ENCODE data around the gene TIFAB. TPM values are rescaled to one million over a fixed set of nuclear protein-coding genes. Genes with fewer than 3 reads are reported as not detected.
A peak's percentile ranks its signal among the peaks of the same experiment; 100 is the strongest.

The TIFAB gene
- total RNA-seq, 1 donor from 2014 or later, result not detected

DNA sequence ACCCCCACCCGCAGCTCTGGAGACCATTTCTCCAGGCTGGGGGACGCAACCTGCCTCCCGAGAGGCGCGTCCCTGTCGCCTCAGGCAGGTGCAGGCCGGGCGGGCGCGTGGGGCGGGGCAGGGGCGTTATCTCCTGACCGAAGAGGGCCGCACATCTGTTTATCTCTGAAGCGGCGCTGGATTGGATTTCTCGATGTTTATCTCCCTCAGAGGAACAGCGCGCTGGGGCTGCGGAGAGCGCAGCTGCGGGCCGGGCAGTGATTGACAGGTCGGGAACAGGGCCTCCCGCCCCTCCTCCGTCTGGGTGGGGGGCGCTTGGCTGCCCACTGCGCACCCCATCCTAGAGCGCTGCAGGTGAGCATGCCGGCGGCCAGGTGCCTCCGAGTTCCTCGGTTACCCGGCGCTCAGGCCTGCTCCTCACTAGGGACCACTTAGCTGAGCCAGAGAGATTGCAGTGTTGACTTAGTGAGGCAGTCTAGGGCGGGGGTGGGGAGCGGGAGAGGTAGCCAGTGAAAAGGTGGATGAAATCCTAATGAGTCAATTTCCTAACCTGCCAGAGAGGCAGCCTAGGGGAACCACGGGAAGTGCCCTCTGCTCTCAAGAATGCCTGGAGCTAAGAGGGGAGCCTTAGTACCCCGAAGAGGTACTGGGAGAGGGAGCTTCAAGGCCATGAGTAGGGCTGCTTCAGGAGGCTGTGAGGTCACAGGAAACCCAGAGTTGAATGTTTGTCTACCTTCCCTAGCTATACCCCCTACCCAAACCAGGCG is 39.6 kb upstream of the TIFAB start:
- no peak for DNase-seq (ENCODE audit: low read depth)
- TF ChIP-seq, protein P1, sequence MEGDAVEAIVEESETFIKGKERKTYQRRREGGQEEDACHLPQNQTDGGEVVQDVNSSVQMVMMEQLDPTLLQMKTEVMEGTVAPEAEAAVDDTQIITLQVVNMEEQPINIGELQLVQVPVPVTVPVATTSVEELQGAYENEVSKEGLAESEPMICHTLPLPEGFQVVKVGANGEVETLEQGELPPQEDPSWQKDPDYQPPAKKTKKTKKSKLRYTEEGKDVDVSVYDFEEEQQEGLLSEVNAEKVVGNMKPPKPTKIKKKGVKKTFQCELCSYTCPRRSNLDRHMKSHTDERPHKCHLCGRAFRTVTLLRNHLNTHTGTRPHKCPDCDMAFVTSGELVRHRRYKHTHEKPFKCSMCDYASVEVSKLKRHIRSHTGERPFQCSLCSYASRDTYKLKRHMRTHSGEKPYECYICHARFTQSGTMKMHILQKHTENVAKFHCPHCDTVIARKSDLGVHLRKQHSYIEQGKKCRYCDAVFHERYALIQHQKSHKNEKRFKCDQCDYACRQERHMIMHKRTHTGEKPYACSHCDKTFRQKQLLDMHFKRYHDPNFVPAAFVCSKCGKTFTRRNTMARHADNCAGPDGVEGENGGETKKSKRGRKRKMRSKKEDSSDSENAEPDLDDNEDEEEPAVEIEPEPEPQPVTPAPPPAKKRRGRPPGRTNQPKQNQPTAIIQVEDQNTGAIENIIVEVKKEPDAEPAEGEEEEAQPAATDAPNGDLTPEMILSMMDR (conservative IDR thresholded peaks at IDR 0.05; ENCODE audit: low read depth, low read length), result no peak

DNA sequence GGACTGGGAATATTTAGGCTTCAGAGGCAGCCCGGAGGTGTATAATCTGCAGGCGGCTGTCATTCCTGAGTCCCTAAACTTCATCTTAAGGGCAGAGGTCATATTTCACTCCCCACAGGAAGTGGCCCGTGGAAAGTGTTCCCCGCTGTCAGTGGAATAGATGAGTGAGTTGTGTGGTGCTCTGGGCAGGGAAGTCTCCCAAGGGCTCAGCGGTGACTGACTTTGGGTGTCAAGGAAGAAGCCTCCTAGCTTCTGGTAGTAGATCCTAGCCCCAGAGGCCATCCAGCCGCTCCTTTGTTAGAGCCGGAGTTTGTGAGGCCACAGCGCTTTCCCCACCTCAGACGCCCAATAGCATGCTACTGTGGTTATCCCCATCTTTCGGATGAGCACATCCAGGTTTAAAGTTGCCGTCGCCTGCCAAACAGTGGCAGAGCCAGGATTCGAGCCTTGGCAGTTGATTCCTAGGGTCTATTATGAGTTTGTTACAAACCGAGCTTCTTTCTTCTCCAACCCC is 38.9 kb upstream of the TIFAB start:
- no peak overlapping the region for H3K4me3 ChIP-seq (ENCODE audit: low read depth, low read length)
- DNase-seq (ENCODE audit: low read depth), result no peak
- TF ChIP-seq, protein P1 (conservative IDR thresholded peaks at IDR 0.05; ENCODE audit: low read depth, low read length), result no peak

More for the DNA sequence above, 39.6 kb upstream of the TIFAB start:
- no peak overlapping the region for H3K4me3 ChIP-seq (ENCODE audit: low read depth, low read length)

DNA sequence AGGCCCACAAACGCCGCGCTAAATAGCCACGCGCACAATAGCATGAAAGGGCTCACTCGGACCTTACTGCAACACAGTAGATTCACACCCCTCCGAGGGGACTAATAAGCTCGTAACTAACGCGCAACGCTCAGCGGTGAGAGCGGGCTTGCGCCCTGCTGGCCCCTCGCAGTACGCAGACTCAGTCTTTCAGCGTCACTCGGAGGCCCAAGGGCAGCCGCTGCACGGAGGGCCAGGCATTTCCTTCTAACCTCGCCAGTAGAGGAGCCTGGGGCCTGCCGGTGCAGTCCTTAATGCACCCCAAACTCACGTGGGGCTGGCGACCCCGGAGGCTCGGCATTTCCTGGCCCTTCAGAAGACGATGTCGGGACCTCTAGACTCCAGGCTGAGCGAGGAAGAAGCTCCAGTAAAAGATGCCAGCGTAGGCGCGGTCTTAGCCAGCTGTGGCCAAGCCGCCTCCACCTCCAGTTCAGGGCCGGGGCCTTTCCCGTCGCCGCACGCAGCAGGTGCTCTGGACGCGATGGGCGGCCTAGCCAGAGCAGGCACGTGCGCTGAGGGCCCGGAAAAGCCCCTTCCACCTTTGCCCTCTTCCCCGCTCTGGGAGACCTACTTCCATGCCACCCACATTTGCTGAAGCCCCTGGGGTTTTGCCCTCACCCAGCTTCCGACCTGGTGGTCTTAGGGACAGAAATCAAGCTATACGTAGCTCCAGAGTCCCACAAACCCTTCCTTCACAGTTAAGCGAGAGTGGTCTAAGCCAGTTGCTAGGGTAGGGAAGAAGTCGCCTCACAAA is 38.3 kb upstream of the TIFAB start:
- no peak for DNase-seq (ENCODE audit: low read depth)
- TF ChIP-seq, protein P1 (conservative IDR thresholded peaks at IDR 0.05; ENCODE audit: low read depth, low read length), result no peak
- no peak overlapping the region for H3K4me3 ChIP-seq (ENCODE audit: low read depth, low read length)

DNA sequence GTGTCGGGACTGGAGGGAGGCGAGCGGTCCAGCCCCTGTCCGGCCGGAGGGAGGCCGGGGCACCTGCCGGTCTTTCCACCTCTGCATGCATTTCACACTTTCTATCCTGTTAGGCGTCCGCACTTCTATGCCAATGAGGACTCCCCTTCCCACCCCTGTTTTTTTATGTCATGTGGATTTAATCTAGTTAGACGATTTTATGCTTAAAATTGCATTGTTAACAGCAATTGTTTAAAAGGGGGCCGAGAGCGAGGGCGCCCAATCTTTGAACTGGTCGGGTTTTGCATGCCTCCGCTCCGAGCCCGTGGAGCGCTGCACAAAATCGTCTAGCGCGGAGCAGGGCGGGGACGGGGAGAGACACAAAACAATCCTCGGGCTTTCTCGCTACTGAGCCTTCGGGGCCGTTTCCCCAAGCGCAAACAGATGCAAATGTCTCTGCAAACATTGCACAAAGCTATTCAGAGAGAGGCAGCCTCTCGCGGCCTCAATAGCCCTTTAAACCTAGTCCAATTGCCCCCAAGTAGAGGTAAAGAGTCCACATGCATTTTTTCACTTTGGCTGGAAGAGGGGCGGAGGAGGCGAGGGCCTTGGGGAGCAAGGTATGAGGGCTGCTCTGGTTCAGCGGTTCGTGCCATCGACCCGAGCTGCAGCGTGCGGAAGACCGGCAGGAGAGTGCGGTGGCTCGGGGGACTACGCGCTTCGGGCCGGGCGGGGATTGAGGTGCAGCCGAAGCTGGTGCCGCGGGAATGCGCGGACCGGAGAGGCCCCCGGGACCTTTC is 37.5 kb upstream of the TIFAB start:
- TF ChIP-seq, protein P1 (conservative IDR thresholded peaks at IDR 0.05; ENCODE audit: low read depth, low read length), result no peak
- no peak for DNase-seq (ENCODE audit: low read depth)
- peak overlapping the region; percentile 49 for H3K4me3 ChIP-seq (ENCODE audit: low read depth, low read length)

DNA sequence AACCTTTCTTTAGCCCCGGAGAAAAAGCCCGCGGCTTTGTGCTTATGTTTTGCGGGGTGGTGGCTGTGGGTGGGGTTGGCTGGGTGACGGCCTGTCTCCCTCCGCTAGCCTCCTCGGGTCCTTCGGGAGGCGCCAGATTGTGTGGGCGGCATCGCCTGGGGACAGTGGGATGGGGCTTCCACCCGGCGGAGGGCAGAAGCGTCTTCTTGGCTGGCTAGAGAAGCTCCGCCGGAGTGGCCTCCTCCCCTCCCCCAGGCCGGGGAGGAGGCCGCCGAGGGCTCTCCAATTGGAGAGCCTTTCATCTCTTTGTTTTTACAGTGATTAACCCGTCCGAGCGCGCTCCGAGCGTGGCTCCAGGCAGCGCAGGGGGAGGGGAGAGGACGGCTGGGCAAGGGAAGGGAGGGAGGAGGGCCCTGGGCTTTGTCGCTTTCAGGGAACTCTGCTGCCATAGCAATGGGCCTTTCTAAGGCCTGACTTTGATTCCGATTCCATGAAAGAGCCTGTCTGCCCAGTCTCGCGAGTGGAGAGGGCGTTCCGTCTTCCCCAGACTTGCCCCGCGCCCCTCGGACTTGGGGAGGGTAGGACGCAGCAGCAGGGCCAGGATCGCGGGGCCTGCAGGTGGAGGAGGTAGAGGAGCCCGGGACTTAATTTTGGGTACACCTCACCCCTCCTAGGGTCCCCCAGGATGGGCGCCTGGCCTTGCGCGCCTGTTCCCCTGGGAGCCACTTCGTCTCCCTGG is 36.7 kb upstream of the TIFAB start:
- peak overlapping the region; percentile 49 for H3K4me3 ChIP-seq (ENCODE audit: low read depth, low read length)
- TF ChIP-seq, protein P1 (conservative IDR thresholded peaks at IDR 0.05; ENCODE audit: low read depth, low read length), result no peak
- DNase-seq (ENCODE audit: low read depth), result no peak

Measured in epithelial cell of proximal tubule (primary cell).